ENCODE data around the gene KCNJ3. TPM values are rescaled to one million over a fixed set of nuclear protein-coding genes. Genes with fewer than 3 reads are reported as not detected.

Gene KCNJ3
- total RNA-seq, 4 donors from 2014 or later = 6.6 to 31.5 (median 17.9) TPM

- Histone ChIP-seq H3K36me3 (no peaks in the 10 kb centered on the region), H3K27me3 (no peaks in the 10 kb centered on the region), H3K4me3 (no peak overlapping the region), H3K4me1 (no peaks in the 10 kb centered on the region), H3K9me3 (no peaks in the 10 kb centered on the region), H3K27ac (no peak overlapping the region)
- TF ChIP-seq, protein P1, sequence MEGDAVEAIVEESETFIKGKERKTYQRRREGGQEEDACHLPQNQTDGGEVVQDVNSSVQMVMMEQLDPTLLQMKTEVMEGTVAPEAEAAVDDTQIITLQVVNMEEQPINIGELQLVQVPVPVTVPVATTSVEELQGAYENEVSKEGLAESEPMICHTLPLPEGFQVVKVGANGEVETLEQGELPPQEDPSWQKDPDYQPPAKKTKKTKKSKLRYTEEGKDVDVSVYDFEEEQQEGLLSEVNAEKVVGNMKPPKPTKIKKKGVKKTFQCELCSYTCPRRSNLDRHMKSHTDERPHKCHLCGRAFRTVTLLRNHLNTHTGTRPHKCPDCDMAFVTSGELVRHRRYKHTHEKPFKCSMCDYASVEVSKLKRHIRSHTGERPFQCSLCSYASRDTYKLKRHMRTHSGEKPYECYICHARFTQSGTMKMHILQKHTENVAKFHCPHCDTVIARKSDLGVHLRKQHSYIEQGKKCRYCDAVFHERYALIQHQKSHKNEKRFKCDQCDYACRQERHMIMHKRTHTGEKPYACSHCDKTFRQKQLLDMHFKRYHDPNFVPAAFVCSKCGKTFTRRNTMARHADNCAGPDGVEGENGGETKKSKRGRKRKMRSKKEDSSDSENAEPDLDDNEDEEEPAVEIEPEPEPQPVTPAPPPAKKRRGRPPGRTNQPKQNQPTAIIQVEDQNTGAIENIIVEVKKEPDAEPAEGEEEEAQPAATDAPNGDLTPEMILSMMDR (IDR thresholded peaks at IDR 0.05) = no peak
- TF ChIP-seq EP300 (IDR thresholded peaks at IDR 0.05) = no peak
- TF ChIP-seq POLR2A (IDR thresholded peaks at IDR 0.05) = no peak
- no peak for DNase-seq (ENCODE audit: low spot score in 2 of 2)
- 66 to 75% methylated on average over 3 of the region's 3 CpGs for WGBS, 2 donors
Observed at GRCh38 chr2:154673694-154674093, 24.8 kb upstream of the KCNJ3 start.

- no peak overlapping the region for H3K27ac ChIP-seq
- no peaks in the 10 kb centered on the region for H3K9me3 ChIP-seq
- H3K4me3 ChIP-seq = no peak overlapping the region
- WGBS, 2 donors = 80 to 87% methylated on average over 3 of the region's 3 CpGs
- no peak for DNase-seq (ENCODE audit: low spot score in 2 of 2)
- H3K27me3 ChIP-seq = no peaks in the 10 kb centered on the region
- H3K4me1 ChIP-seq = no peaks in the 10 kb centered on the region
- H3K36me3 ChIP-seq = no peaks in the 10 kb centered on the region
- TF ChIP-seq POLR2A (IDR thresholded peaks at IDR 0.05) (no peak), EP300 (IDR thresholded peaks at IDR 0.05) (no peak)
- TF ChIP-seq, protein P1 (IDR thresholded peaks at IDR 0.05) = no peak
Observed at GRCh38 chr2:154677401-154677800, 21.1 kb upstream of the KCNJ3 start.

- H3K9me3 ChIP-seq = no peaks in the 10 kb centered on the region
- no peaks in the 10 kb centered on the region for H3K36me3 ChIP-seq
- DNase-seq (ENCODE audit: low spot score in 2 of 2) = no peak
- H3K4me1 ChIP-seq = no peaks in the 10 kb centered on the region
- H3K27me3 ChIP-seq = no peaks in the 10 kb centered on the region
- TF ChIP-seq EP300 (IDR thresholded peaks at IDR 0.05) (no peak), POLR2A (IDR thresholded peaks at IDR 0.05) (no peak)
- TF ChIP-seq, protein P1 (IDR thresholded peaks at IDR 0.05) = no peak
- H3K27ac ChIP-seq = no peak overlapping the region
- H3K4me3 ChIP-seq = no peak overlapping the region
- WGBS, 2 donors = 72 to 75% methylated on average over 2 of the region's 2 CpGs
Observed at GRCh38 chr2:154681741-154682140, 16.8 kb upstream of the KCNJ3 start.

DNA sequence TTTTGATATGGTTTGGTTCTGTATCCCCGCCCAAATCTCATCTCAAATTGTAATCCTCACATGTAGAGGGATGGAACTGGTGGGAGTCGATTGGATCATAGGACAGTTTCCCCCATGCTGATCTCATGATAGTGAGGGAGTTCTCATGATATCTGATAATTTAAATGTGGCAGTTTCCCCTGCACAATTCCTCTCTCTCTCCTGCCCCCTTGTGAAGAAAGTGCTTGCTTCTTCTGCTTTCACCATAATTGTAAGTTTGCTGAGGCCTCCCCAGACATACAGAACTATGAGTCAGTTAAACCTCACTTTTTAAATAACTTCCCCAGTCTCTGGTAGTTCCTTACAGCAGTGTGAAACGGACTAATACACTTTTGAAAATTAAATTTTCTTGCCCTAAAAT, 12.3 kb upstream of the KCNJ3 start:
- WGBS, 2 donors = 89% methylated on average over 3 of the region's 3 CpGs
- TF ChIP-seq EP300 (IDR thresholded peaks at IDR 0.05) = no peak
- no peak for TF ChIP-seq POLR2A (IDR thresholded peaks at IDR 0.05)
- TF ChIP-seq, protein P1 (IDR thresholded peaks at IDR 0.05) = no peak
- no peak overlapping the region for H3K27ac ChIP-seq
- DNase-seq (ENCODE audit: low spot score in 2 of 2) = no peak
- no peaks in the 10 kb centered on the region for H3K36me3 ChIP-seq
- no peaks in the 10 kb centered on the region for H3K9me3 ChIP-seq
- H3K4me1 ChIP-seq = no peaks in the 10 kb centered on the region
- H3K27me3 ChIP-seq = no peaks in the 10 kb centered on the region
- no peak overlapping the region for H3K4me3 ChIP-seq

- TF ChIP-seq POLR2A (IDR thresholded peaks at IDR 0.05) (no peak), EP300 (IDR thresholded peaks at IDR 0.05) (no peak)
- TF ChIP-seq, protein P1 (IDR thresholded peaks at IDR 0.05) = no peak
Observed at GRCh38 chr2:154688373-154688772, 10.1 kb upstream of the KCNJ3 start.

More at GRCh38 chr2:154688373-154688772, 10.1 kb upstream of the KCNJ3 start:
- Histone ChIP-seq H3K27ac (no peak overlapping the region), H3K9me3 (no peaks in the 10 kb centered on the region), H3K27me3 (no peaks in the 10 kb centered on the region), H3K36me3 (no peaks in the 10 kb centered on the region), H3K4me3 (no peak overlapping the region), H3K4me1 (no peaks in the 10 kb centered on the region)
- no peak for DNase-seq (ENCODE audit: low spot score in 2 of 2)
- 89 to 91% methylated on average over 1 of the region's 1 CpG for WGBS, 2 donors

All from tibial nerve (tissue), 4 donors.